Measurements from ENCODE around the gene SERPINA5. TPM values are rescaled to one million over a fixed set of nuclear protein-coding genes. Genes with fewer than 3 reads are reported as not detected.

The SERPINA5 gene
- total and polyA plus RNA-seq, 2 of the 13 experiments (the other 11 are each of a cell fraction or from before 2014, with no cell fraction given), result 449 to 498 TPM

GRCh38 chr14:94581127-94581999 is at the start of gene SERPINA5 (continued):
- TF ChIP-seq, protein P1, sequence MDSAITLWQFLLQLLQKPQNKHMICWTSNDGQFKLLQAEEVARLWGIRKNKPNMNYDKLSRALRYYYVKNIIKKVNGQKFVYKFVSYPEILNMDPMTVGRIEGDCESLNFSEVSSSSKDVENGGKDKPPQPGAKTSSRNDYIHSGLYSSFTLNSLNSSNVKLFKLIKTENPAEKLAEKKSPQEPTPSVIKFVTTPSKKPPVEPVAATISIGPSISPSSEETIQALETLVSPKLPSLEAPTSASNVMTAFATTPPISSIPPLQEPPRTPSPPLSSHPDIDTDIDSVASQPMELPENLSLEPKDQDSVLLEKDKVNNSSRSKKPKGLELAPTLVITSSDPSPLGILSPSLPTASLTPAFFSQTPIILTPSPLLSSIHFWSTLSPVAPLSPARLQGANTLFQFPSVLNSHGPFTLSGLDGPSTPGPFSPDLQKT (CRISPR knock-in tag; IDR thresholded peaks at IDR 0.05; ENCODE audit: borderline replicate concordance), result no peak
- peak; percentile 73 for TF ChIP-seq ZNF768 (CRISPR knock-in tag; IDR thresholded peaks at IDR 0.05)
- no peak for TF ChIP-seq REL (CRISPR knock-in tag; conservative IDR thresholded peaks at IDR 0.05)
- no peak for TF ChIP-seq NCOA1 (CRISPR knock-in tag; IDR thresholded peaks at IDR 0.05)
- TF ChIP-seq PRDM4 (CRISPR knock-in tag; IDR thresholded peaks at IDR 0.05; ENCODE audit: borderline replicate concordance), result no peak
- TF ChIP-seq KDM2A (CRISPR knock-in tag; IDR thresholded peaks at IDR 0.05; ENCODE audit: borderline replicate concordance, low read depth), result peak; percentile 54; the same call in 1 of the 2 replicates
- TF ChIP-seq GATAD2A (CRISPR knock-in tag; IDR thresholded peaks at IDR 0.05), result no peak
- no peak for TF ChIP-seq ZNF530 (CRISPR knock-in tag; IDR thresholded peaks at IDR 0.05; ENCODE audit: low read depth)
- no peak for TF ChIP-seq HNRNPH1 (optimal IDR thresholded peaks at IDR 0.05; ENCODE audit: low read depth, low read length)
- no peak for TF ChIP-seq PHB2 (IDR thresholded peaks at IDR 0.05; ENCODE audit: partially characterized antibody)
- no peak for TF ChIP-seq NBN (conservative IDR thresholded peaks at IDR 0.05)
- TF ChIP-seq ZKSCAN1 (IDR thresholded peaks at IDR 0.05; ENCODE audit: low read length), result no peak
- no peak for TF ChIP-seq MLXIP (CRISPR knock-in tag; IDR thresholded peaks at IDR 0.05; ENCODE audit: borderline replicate concordance)
- TF ChIP-seq ZNF670 (CRISPR knock-in tag; IDR thresholded peaks at IDR 0.05; ENCODE audit: borderline replicate concordance), result peak; percentile 50; the same call in 1 of the 2 replicates
- TF ChIP-seq KAT2B (IDR thresholded peaks at IDR 0.05; ENCODE audit: borderline replicate concordance, low read depth, low read length), result no peak
- TF ChIP-seq WIZ (CRISPR knock-in tag; IDR thresholded peaks at IDR 0.05), result no peak
- no peak for TF ChIP-seq SMC3 (IDR thresholded peaks at IDR 0.05; ENCODE audit: low read length)
- TF ChIP-seq PCBP1 (IDR thresholded peaks at IDR 0.05; ENCODE audit: borderline replicate concordance, low read depth, low read length), result no peak
- no peak for TF ChIP-seq MTA3 (CRISPR knock-in tag; IDR thresholded peaks at IDR 0.05)
- TF ChIP-seq, protein P2, sequence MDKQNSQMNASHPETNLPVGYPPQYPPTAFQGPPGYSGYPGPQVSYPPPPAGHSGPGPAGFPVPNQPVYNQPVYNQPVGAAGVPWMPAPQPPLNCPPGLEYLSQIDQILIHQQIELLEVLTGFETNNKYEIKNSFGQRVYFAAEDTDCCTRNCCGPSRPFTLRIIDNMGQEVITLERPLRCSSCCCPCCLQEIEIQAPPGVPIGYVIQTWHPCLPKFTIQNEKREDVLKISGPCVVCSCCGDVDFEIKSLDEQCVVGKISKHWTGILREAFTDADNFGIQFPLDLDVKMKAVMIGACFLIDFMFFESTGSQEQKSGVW (CRISPR knock-in tag; IDR thresholded peaks at IDR 0.05; ENCODE audit: borderline replicate concordance), result no peak
- TF ChIP-seq SOX5 (CRISPR knock-in tag; IDR thresholded peaks at IDR 0.05; ENCODE audit: borderline replicate concordance), result peak; percentile 54; the same call in 1 of the 2 replicates
- no peak for TF ChIP-seq TOE1 (CRISPR knock-in tag; IDR thresholded peaks at IDR 0.05)
- TF ChIP-seq SRSF9 (IDR thresholded peaks at IDR 0.05; ENCODE audit: borderline replicate concordance, insufficient read depth, low read depth, low read length, poor library complexity, severe bottlenecking), result no peak
- TF ChIP-seq ZFX (CRISPR knock-in tag; IDR thresholded peaks at IDR 0.05; ENCODE audit: low read depth), result peak; percentile 79
